ENCODE data around the gene HSPA1B. TPM values are rescaled to one million over a fixed set of nuclear protein-coding genes. Genes with fewer than 3 reads are reported as not detected.
"Not testable (repeated sequence)": the region's sequence is repeated elsewhere in the genome, so short reads cannot be mapped to it uniquely, and the experiment has no call there.

HSPA1B gene
- total RNA-seq = 83.9 and 85.5 TPM in 2 replicates

GRCh38 chr6:31827286-31828079 lies at the start of gene HSPA1B:
HSPA1B (plus strand) TSS chr6:31827738; CDS start chr6:31827951, 213 bp downstream.
- intact Hi-C loops (cut with micrococcal nuclease) = loop anchor here (1.0 to 2.0 kb wide), 6 partner anchors 21 to 281 kb away; partner anchors contain the start of genes ATP6V1G2, BAG6, LSM2 and NFKBIL1

- intact Hi-C loops (cut with micrococcal nuclease) = no loop called here
Measured at GRCh38 chr6:31778193-31778592, 49.3 kb upstream of the HSPA1B start.

GRCh38 chr6:31778999-31779885 lies 48.3 kb upstream of the HSPA1B start:
- intact Hi-C loops (cut with micrococcal nuclease) = no loop called here

- intact Hi-C loops (cut with micrococcal nuclease) = no loop called here
Measured at GRCh38 chr6:31779908-31780307, 47.6 kb upstream of the HSPA1B start.

- intact Hi-C loops (cut with micrococcal nuclease) = no loop called here
Measured at GRCh38 chr6:31780507-31781243, 46.9 kb upstream of the HSPA1B start.

GRCh38 chr6:31781244-31782125 lies 46.1 kb upstream of the HSPA1B start:
- intact Hi-C loops (cut with micrococcal nuclease) = no loop called here

GRCh38 chr6:31782126-31782855 lies 45.2 kb upstream of the HSPA1B start:
- intact Hi-C loops (cut with micrococcal nuclease) = no loop called here

GRCh38 chr6:31784098-31784925 lies 43.2 kb upstream of the HSPA1B start:
- intact Hi-C loops (cut with micrococcal nuclease) = no loop called here

- intact Hi-C loops (cut with micrococcal nuclease) = no loop called here
Measured at GRCh38 chr6:31785475-31785874, 42.1 kb upstream of the HSPA1B start.

- intact Hi-C loops (cut with micrococcal nuclease) = no loop called here
Measured at GRCh38 chr6:31791324-31792089, 36.0 kb upstream of the HSPA1B start.

GRCh38 chr6:31792090-31792374 lies 35.5 kb upstream of the HSPA1B start:
- intact Hi-C loops (cut with micrococcal nuclease) = no loop called here

GRCh38 chr6:31792761-31793171 lies 34.8 kb upstream of the HSPA1B start:
- intact Hi-C loops (cut with micrococcal nuclease) = no loop called here

- intact Hi-C loops (cut with micrococcal nuclease) = not testable (repeated sequence)
Measured at GRCh38 chr6:31793927-31794245, 33.7 kb upstream of the HSPA1B start.

GRCh38 chr6:31794294-31794865 lies 33.2 kb upstream of the HSPA1B start:
- intact Hi-C loops (cut with micrococcal nuclease) = no loop called here

- intact Hi-C loops (cut with micrococcal nuclease) = loop anchor here (1.0 to 5.0 kb wide), 4 partner anchors 11 to 128 kb away; partner anchors contain the start of genes CSNK2B, HSPA1B, LSM2 and LY6G5B
Measured at GRCh38 chr6:31794866-31795615, 32.5 kb upstream of the HSPA1B start.

- intact Hi-C loops (cut with micrococcal nuclease) = loop anchor here (1.0 to 5.0 kb wide), 4 partner anchors 11 to 128 kb away; partner anchors contain the start of genes CSNK2B, HSPA1B, LSM2 and LY6G5B
Measured at GRCh38 chr6:31795616-31796298, 31.8 kb upstream of the HSPA1B start, which contains the start of gene VARS1. VARS1 (minus strand) TSS chr6:31795752; CDS start chr6:31795217, 535 bp downstream.

All from T-helper 2 cell treated with Interferon-gamma antibody and Interleukin-4, amounts not matched to agents 100 ng/mL and 5 ng/mL, for 36 hours (primary cell).